Spleen (tissue), 7 donors: Measurements from ENCODE around the gene CYP1A1.

Experiments used
- CTCF ChIP-seq, 11 experiments: fragments of 200-600 bp in 7 of 11; fragments of 450-650 bp in 4 of 11; sonication (generic) in 4 of 11; IDR thresholded peaks in 8 of 11; conservative IDR thresholded peaks in 3 of 11; 1 replicate in 7 of 11; 2 replicates in 4 of 11; pipeline versions ENCODE4 v1.4.0 to v1.8.0; 2016 to 2021; ENCODE audit warnings: antibody characterized with exemption in 11 of 11, inconsistent platforms in 4 of 11, mild to moderate bottlenecking in 1 of 11
- POLR2A ChIP-seq, 3 donors: fragments of 450-650 bp; IDR thresholded peaks; one replicate each; pipeline ENCODE4 v1.5.1; 2017; ENCODE audit warnings: antibody characterized with exemption in 3 of 3, mild to moderate bottlenecking in 1 of 3
- POLR2AphosphoS5 ChIP-seq, 3 donors: sonication (generic); formaldehyde crosslinking; IDR thresholded peaks; one replicate each; pipeline ENCODE4 v1.5.1; 2017; ENCODE audit warnings: antibody characterized with exemption in 3 of 3
- donor health status: DM: no; HTN: no; CAD: no; lungs with moderate emphysema.
- donor health status: DM: no; HTN: no; CAD: no.
- donor health status: DM: no; HTN: no; CAD: no.

GRCh38 chr15:74726774-74727164 is 1.4 kb upstream of the CYP1A1 start:
- TF ChIP-seq CTCF (IDR thresholded peaks at IDR 0.05 in 8 of 11, conservative IDR thresholded peaks at IDR 0.05 in 3 of 11) (no peak), POLR2A (IDR thresholded peaks at IDR 0.05) (no peak), POLR2AphosphoS5 (IDR thresholded peaks at IDR 0.05) (no peak)
